Lung (tissue), 12 donors: ENCODE results near the gene HMCN2. TPM values are rescaled to one million over a fixed set of nuclear protein-coding genes. Genes with fewer than 3 reads are reported as not detected.
A peak's percentile ranks its signal among the peaks of the same experiment; 100 is the strongest.

ENCODE experiments used
- ATAC-seq: fragments of 200-7000 bp; cut with Tn5 transposase; one replicate; pipeline ENCODE4 v1.9.1; 2020; ENCODE audit warnings: moderate number of reproducible peaks; ENCODE audit not compliant: insufficient read depth, low FRiP score
- DNase-seq, 3 donors: peaks; one replicate each; pipeline ENCODE4 v3.0.0-alpha.2; 2013 to 2017
- H3K27ac ChIP-seq, 2 donors: one replicate each; pipeline ENCODE4 v1.5.1; 2013; ENCODE audit warnings: mild to moderate bottlenecking in 2 of 2, moderate library complexity in 2 of 2, control low read depth in 1 of 2, inconsistent platforms in 1 of 2, low read depth in 1 of 2, low read length in 1 of 2
- H3K27me3 ChIP-seq, 3 donors: one replicate each; pipeline ENCODE4 v1.5.1; 2013; ENCODE audit warnings: low read length in 2 of 3; ENCODE audit not compliant: control insufficient read depth in 3 of 3, insufficient read depth in 3 of 3
- H3K36me3 ChIP-seq, 4 donors: one replicate each; pipeline ENCODE4 v1.5.1; 2013; ENCODE audit warnings: low read length in 4 of 4, mild to moderate bottlenecking in 1 of 4, moderate library complexity in 1 of 4; ENCODE audit not compliant: control insufficient read depth in 4 of 4, insufficient read depth in 4 of 4
- H3K4me1 ChIP-seq, 5 donors: one replicate each; pipeline ENCODE4 v1.5.1; 2013; ENCODE audit warnings: low read length in 5 of 5, mild to moderate bottlenecking in 2 of 5, moderate library complexity in 1 of 5; ENCODE audit not compliant: control insufficient read depth in 5 of 5, insufficient read depth in 5 of 5
- H3K4me3 ChIP-seq: one replicate; pipeline ENCODE4 v1.5.1; 2013; ENCODE audit warnings: mild to moderate bottlenecking, control low read depth, moderate library complexity
- H3K9ac ChIP-seq, 2 donors: one replicate each; pipeline ENCODE4 v1.5.1; 2013; ENCODE audit warnings: low read length in 2 of 2, control low read depth in 1 of 2; ENCODE audit not compliant: insufficient read depth in 1 of 2
- H3K9me3 ChIP-seq, 4 donors: one replicate each; pipeline ENCODE4 v1.5.1; 2013; ENCODE audit warnings: low read length in 3 of 4, mild to moderate bottlenecking in 1 of 4, moderate library complexity in 1 of 4; ENCODE audit not compliant: control insufficient read depth in 4 of 4, insufficient read depth in 3 of 4
- CTCF ChIP-seq: IDR thresholded peaks from 2 replicates; pipeline ENCODE4 v1.5.1; 2012; ENCODE audit warnings: mild to moderate bottlenecking; ENCODE audit errors: control extremely low read depth, extremely low read depth
- WGBS, 2 donors: extraction: QIAGEN DNeasy Blood & Tissue Kit; methylation state at CpG; one replicate each; pipeline ENCODE4 v1.1.7; 2013; 5-methylcytosine and 5-hydroxymethylcytosine counted together
- polyA plus RNA-seq, 2 donors: library from polyadenylated mRNA; stranded (reverse); fragments of 200-250 nt; gene quantifications; one replicate each; pipeline ENCODE4 v1.2.1, GENCODE V29; 2013
- total RNA-seq, 2 donors: library from RNA; depleted of rRNA in 1 of 2; stranded (reverse); fragments of >200 nt in 1 of 2; gene quantifications; one replicate each; pipeline ENCODE4 v1.2.1, GENCODE V29; 2014 to 2021
- donor health status: control.
- donor health status: control.
- donor health status: Bipolar disorder and iron deficiency.
- donor health status: healthy.
- donor health status: DM: yes; HTN: yes; CAD: no.

Gene HMCN2
- total and polyA plus RNA-seq, 4 donors = 2.1 to 5.2 (median 3.7) TPM

GRCh38 chr9:130243015-130243881 is 22.3 kb upstream of the HMCN2 start:
- no peak overlapping the region for H3K9ac ChIP-seq
- peak; percentile 64 to 72 (median 65) for DNase-seq
- TF ChIP-seq CTCF = peak; percentile 60
- WGBS, 2 donors = 27 to 33% methylated on average over 35 of the region's 35 CpGs
- no peak overlapping the region for H3K27ac ChIP-seq
- no peaks in the 10 kb centered on the region for H3K27me3 ChIP-seq
- ATAC-seq = peak; percentile 42
- peaks cover 0 to 3% (median 0%) of the 10 kb centered on the region in 5 donors for H3K4me1 ChIP-seq
- no peak overlapping the region for H3K4me3 ChIP-seq
- peaks cover 0 to 2% (median 0%) of the 10 kb centered on the region in 4 donors for H3K9me3 ChIP-seq
- no peaks in the 10 kb centered on the region for H3K36me3 ChIP-seq

DNA sequence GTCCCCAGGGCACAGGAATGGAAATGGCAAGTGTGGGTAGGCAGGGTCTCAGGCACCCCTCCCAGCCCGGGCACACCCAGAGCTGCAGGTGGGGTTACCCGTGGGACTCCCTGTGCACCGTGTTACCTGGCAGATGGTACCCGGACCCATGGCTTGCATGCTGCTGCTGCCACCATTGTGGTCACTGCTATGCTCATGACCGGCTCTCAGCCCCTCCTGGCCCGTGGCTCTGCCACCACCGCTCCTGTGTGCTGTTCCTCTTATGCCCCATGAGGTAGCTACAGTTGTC is 21.7 kb upstream of the HMCN2 start:
- no peaks in the 10 kb centered on the region for H3K27me3 ChIP-seq
- 87 to 88% methylated on average over 7 of the region's 7 CpGs for WGBS, 2 donors
- no peak overlapping the region for H3K27ac ChIP-seq
- no peak for DNase-seq
- H3K4me3 ChIP-seq = no peak overlapping the region
- no peaks in the 10 kb centered on the region for H3K36me3 ChIP-seq
- no peak for ATAC-seq
- no peak for TF ChIP-seq CTCF
- H3K9me3 ChIP-seq = peaks cover 0 to 2% (median 0%) of the 10 kb centered on the region in 4 donors
- no peak overlapping the region for H3K9ac ChIP-seq
- peaks cover 0 to 3% (median 0%) of the 10 kb centered on the region in 5 donors for H3K4me1 ChIP-seq

GRCh38 chr9:130244548-130245165 is 20.9 kb upstream of the HMCN2 start:
- Histone ChIP-seq H3K4me1 (peaks cover 0 to 3% (median 0%) of the 10 kb centered on the region in 5 donors), H3K27ac (no peak overlapping the region), H3K27me3 (peaks cover 0 to 2% (median 0%) of the 10 kb centered on the region in 3 donors), H3K36me3 (no peaks in the 10 kb centered on the region), H3K9ac (no peak overlapping the region), H3K4me3 (no peak overlapping the region), H3K9me3 (peaks cover 0 to 2% (median 0%) of the 10 kb centered on the region in 4 donors)
- TF ChIP-seq CTCF = no peak
- 89 to 91% methylated on average over 13 of the region's 13 CpGs for WGBS, 2 donors
- no peak for DNase-seq
- ATAC-seq = no peak
